Calu3 (cell line): Measurements from ENCODE around the gene STRN. TPM values are rescaled to one million over a fixed set of nuclear protein-coding genes. Genes with fewer than 3 reads are reported as not detected.

Source experiments
- BruUV-seq: library from RNA; stranded (reverse); fragments of 400-500 nt; replicated peaks from 2 replicates; lab custom pipeline; 2021; lab: Mats Ljungman, UMichigan
- CTCF ChIA-PET: fragments of 300-600 bp; sonication (Branson Sonifier 250); formaldehyde crosslinking; loops from one replicate; lab custom pipeline; 2022; ENCODE audit warnings: antibody characterized with exemption; lab: Charles Lee
- DNase-seq: peaks from one replicate; pipeline ENCODE4 v3.0.0; 2022
- H3K27ac Mint-ChIP-seq: one replicate; pipeline ENCODE4 v1.8.0; 2022; ENCODE audit warnings: mixed read lengths; ENCODE audit not compliant: unreplicated experiment
- H3K27me3 Mint-ChIP-seq: one replicate; pipeline ENCODE4 v1.8.0; 2022; ENCODE audit warnings: mixed read lengths; ENCODE audit not compliant: unreplicated experiment
- H3K36me3 Mint-ChIP-seq: one replicate; pipeline ENCODE4 v1.8.0; 2022; ENCODE audit warnings: mild to moderate bottlenecking, moderate library complexity, mixed read lengths; ENCODE audit not compliant: insufficient read depth, unreplicated experiment
- H3K4me1 Mint-ChIP-seq: one replicate; pipeline ENCODE4 v1.8.0; 2022; ENCODE audit warnings: mild to moderate bottlenecking, low read depth, mixed read lengths; ENCODE audit not compliant: unreplicated experiment
- H3K4me3 Mint-ChIP-seq: one replicate; pipeline ENCODE4 v1.8.0; 2022; ENCODE audit warnings: mild to moderate bottlenecking, low read depth, moderate library complexity, mixed read lengths; ENCODE audit not compliant: unreplicated experiment
- H3K9me3 Mint-ChIP-seq: one replicate; pipeline ENCODE4 v1.8.0; 2022; ENCODE audit warnings: low read depth, mixed read lengths; ENCODE audit not compliant: unreplicated experiment
- intact Hi-C: fragments of 100-400 bp; cut with micrococcal nuclease; formaldehyde crosslinking; loops from one replicate; pipeline ENCODE4 v1.10.0; 2022; ENCODE audit not compliant: unreplicated experiment
- total RNA-seq: library from RNA; stranded (reverse); gene quantifications from 2 replicates; pipeline ENCODE4 v1.2.3, GENCODE V29; 2022
- TF ChIP-seq, protein P1 (sequence below): fragments of 200-600 bp; IDR thresholded peaks from one replicate; pipeline ENCODE4 v1.8.0; 2022; ENCODE audit warnings: antibody characterized with exemption; ENCODE audit not compliant: unreplicated experiment

The STRN gene
- total RNA-seq, 1 experiment from 2014 or later = 29.3 TPM

DNA sequence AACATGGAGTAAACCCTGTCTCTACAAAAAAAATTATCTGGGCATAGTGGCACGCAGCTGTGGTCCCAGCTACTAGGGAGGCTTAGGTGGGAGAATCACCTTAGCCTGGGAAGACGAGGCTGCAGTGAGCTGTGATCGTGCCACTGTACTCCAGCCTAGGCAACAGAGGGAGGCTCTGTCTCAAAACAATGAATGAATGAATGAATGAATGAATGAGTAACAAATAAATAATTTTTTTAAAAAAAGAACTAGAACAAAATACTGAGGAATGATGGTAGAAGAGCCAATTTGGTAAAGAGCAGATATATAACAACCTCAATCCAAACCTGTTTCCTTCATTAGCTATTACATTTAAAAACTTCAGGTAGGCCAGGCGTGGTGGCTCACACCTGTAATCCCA, 60.1 kb downstream of the STRN start:
- DNase-seq = no peak
- Mint-ChIP-seq H3K36me3 (no peaks in the 10 kb centered on the region), H3K4me3 (no peak overlapping the region), H3K27me3 (no peaks in the 10 kb centered on the region), H3K9me3 (no peaks in the 10 kb centered on the region), H3K27ac (no peak overlapping the region), H3K4me1 (no peaks in the 10 kb centered on the region)
- TF ChIP-seq, protein P1, sequence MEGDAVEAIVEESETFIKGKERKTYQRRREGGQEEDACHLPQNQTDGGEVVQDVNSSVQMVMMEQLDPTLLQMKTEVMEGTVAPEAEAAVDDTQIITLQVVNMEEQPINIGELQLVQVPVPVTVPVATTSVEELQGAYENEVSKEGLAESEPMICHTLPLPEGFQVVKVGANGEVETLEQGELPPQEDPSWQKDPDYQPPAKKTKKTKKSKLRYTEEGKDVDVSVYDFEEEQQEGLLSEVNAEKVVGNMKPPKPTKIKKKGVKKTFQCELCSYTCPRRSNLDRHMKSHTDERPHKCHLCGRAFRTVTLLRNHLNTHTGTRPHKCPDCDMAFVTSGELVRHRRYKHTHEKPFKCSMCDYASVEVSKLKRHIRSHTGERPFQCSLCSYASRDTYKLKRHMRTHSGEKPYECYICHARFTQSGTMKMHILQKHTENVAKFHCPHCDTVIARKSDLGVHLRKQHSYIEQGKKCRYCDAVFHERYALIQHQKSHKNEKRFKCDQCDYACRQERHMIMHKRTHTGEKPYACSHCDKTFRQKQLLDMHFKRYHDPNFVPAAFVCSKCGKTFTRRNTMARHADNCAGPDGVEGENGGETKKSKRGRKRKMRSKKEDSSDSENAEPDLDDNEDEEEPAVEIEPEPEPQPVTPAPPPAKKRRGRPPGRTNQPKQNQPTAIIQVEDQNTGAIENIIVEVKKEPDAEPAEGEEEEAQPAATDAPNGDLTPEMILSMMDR = no peak
- CTCF ChIA-PET = no interaction called here
- BruUV-seq = no TSS peak
- intact Hi-C loops = no loop called here

DNA sequence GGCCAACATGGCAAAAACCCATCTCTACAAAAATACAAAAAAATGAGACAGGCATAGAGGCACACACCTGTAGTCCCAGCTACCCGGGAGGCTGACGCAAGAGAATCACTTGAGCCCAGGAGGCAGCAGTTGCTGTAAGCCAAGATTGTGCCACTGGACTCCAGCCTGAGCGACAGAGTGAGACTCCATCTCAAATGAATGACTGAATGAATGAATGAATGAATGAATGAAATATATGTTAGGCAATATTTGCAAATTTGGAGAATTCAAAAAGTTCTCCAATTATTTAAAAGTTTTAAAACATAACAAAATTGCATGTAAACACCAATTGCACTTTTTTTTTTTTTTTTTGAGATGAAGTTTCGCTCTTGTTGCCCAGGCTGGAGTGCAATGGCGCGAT, 61.7 kb downstream of the STRN start:
- Mint-ChIP-seq H3K4me3 (no peak overlapping the region), H3K27me3 (no peaks in the 10 kb centered on the region), H3K4me1 (no peaks in the 10 kb centered on the region), H3K27ac (no peak overlapping the region), H3K36me3 (no peaks in the 10 kb centered on the region), H3K9me3 (no peaks in the 10 kb centered on the region)
- TF ChIP-seq, protein P1 = no peak
- intact Hi-C loops = no loop called here
- no TSS peak for BruUV-seq
- CTCF ChIA-PET = no interaction called here
- DNase-seq = no peak

DNA sequence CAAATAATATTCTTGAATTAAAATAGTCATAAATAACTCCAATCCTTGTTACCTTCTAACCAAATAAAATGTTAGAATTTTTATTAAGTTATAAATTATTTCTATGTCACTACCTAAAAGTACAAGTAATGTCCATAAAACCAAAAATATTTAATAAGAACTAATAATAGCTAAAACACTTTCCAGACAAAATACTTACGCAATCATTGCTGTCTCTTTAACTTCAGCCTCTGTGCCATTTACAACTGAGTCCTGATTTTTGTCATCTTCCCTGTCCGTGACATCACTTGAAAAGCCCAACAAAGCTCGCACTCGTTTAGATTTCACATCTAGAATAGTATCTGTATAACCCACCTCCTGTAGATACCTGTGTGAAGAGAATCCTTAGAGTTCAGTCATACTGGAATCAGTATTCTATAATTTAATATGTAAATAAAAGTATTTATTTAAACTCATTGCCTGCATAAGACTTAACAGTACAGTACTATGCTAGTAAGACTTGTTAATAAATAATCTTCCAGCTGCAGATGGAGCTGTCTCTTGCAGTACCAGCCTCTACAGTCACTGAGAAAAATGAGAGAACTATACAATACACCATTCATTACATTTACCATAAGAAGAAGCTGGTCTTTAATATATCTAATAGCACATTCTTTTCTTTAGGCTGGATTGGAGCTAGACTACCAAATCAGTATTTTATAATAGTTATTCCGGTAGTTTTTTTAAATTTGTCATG, 63.8 kb downstream of the STRN start:
- no peak for DNase-seq
- Mint-ChIP-seq H3K4me1 (no peaks in the 10 kb centered on the region), H3K36me3 (no peaks in the 10 kb centered on the region), H3K9me3 (no peaks in the 10 kb centered on the region), H3K27me3 (no peaks in the 10 kb centered on the region), H3K27ac (no peak overlapping the region), H3K4me3 (no peak overlapping the region)
- no TSS peak for BruUV-seq
- intact Hi-C loops = no loop called here
- CTCF ChIA-PET = no interaction called here
- TF ChIP-seq, protein P1 = no peak

DNA sequence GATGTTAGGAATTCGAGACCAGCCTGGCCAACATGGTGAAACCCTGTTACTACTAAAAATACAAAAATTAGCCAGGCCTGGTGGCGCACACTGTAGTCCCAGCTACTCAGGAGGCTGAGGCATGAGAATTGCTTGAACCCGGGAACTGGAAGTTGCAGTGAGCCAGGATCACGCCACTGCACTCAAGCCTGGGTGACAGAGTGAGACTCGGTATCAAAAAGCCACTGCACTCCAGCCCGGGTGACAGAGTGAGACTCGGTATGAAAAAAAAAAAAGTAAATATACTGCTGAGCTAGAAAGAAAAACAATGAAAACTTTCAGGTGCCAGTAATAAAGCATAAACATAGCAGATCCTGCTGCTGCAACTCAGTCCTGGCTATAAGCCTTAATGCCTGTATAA, 73.5 kb downstream of the STRN start:
- H3K9me3 Mint-ChIP-seq = no peaks in the 10 kb centered on the region
- no peaks in the 10 kb centered on the region for H3K36me3 Mint-ChIP-seq
- H3K27ac Mint-ChIP-seq = no peak overlapping the region
- H3K4me1 Mint-ChIP-seq = peaks cover 20% of the 10 kb centered on the region
- intact Hi-C loops = no loop called here
- H3K4me3 Mint-ChIP-seq = no peak overlapping the region
- H3K27me3 Mint-ChIP-seq = no peaks in the 10 kb centered on the region
- no TSS peak for BruUV-seq
- TF ChIP-seq, protein P1 = no peak
- no peak for DNase-seq
- CTCF ChIA-PET = no interaction called here
